Measurements from ENCODE around the gene PSKH1. TPM values are rescaled to one million over a fixed set of nuclear protein-coding genes. Genes with fewer than 3 reads are reported as not detected.
A peak's percentile ranks its signal among the peaks of the same experiment; 100 is the strongest.

PSKH1 gene
- total and polyA plus RNA-seq, 9 of the 15 experiments (the other 6 are each of a cell fraction or from before 2014, with no cell fraction given): 0.96 to 20.9 (median 9.4) TPM

GRCh38 chr16:67872631-67873434, 20.2 kb upstream of the PSKH1 start, which contains the start of gene EDC4 (continued):
- TF ChIP-seq RBBP5 (IDR thresholded peaks at IDR 0.05; ENCODE audit: borderline replicate concordance, insufficient read depth, low read length, poor library complexity, severe bottlenecking) (peak; percentile 99), MTA1 (IDR thresholded peaks at IDR 0.05; ENCODE audit: borderline replicate concordance) (no peak), MXD1 (CRISPR knock-in tag; IDR thresholded peaks at IDR 0.05; ENCODE audit: borderline replicate concordance, poor library complexity, severe bottlenecking) (no peak), RAD51 (IDR thresholded peaks at IDR 0.05; ENCODE audit: borderline replicate concordance, low read depth) (no peak), UBTF (IDR thresholded peaks at IDR 0.05; ENCODE audit: borderline replicate concordance in 1 of 2, low read depth in 2 of 2, low read length in 2 of 2) (0 out of 4 replicates have a peak, but pooled peaks of 1 of the 2 experiments have one; percentile 66), TAF7 (tag; IDR thresholded peaks at IDR 0.05) (no peak), RBM14 (IDR thresholded peaks at IDR 0.05; ENCODE audit: borderline replicate concordance, insufficient read depth, low read depth, low read length) (no peak), ZNF512 (tag; IDR thresholded peaks at IDR 0.05) (no peak), PURB (CRISPR knock-in tag; IDR thresholded peaks at IDR 0.05; ENCODE audit: low read depth) (no peak), KAT8 (IDR thresholded peaks at IDR 0.05; ENCODE audit: low read depth) (no peak), ESRRA (IDR thresholded peaks at IDR 0.05; ENCODE audit: borderline replicate concordance, low read depth) (peak; percentile 84; the same call in 1 of the 2 replicates), MTF1 (CRISPR knock-in tag; IDR thresholded peaks at IDR 0.05; ENCODE audit: borderline replicate concordance) (no peak), IRF2 (CRISPR knock-in tag; IDR thresholded peaks at IDR 0.05) (no peak), FOXP4 (CRISPR knock-in tag; IDR thresholded peaks at IDR 0.05; ENCODE audit: borderline replicate concordance) (peak; percentile 81; the same call in 1 of the 2 replicates), ATF7 (IDR thresholded peaks at IDR 0.05) (peak; percentile 83), ZNF696 (CRISPR knock-in tag; conservative IDR thresholded peaks at IDR 0.05) (no peak), MEF2A (IDR thresholded peaks at IDR 0.05; ENCODE audit: control insufficient read depth, low read depth, low read length) (0 out of 2 replicates have a peak, but pooled peaks have one; percentile 49), ZNF347 (CRISPR knock-in tag; IDR thresholded peaks at IDR 0.05; ENCODE audit: low read depth) (no peak)
